ENCODE data around the gene DGKI. TPM values are rescaled to one million over a fixed set of nuclear protein-coding genes. Genes with fewer than 3 reads are reported as not detected.

DGKI gene
- polyA plus RNA-seq, 2 of the 4 experiments (the other 2 are of a cell fraction): 0.05 to 0.08 TPM

GRCh38 chr7:137445268-137445667 is 401.5 kb downstream of the DGKI start (continued):
- TF ChIP-seq E2F6 (IDR thresholded peaks at IDR 0.05; ENCODE audit: borderline replicate concordance, low read depth): no peak
- TF ChIP-seq HMGXB4 (CRISPR knock-in tag; IDR thresholded peaks at IDR 0.05; ENCODE audit: borderline replicate concordance): no peak
- TF ChIP-seq CHD4 (IDR thresholded peaks at IDR 0.05; ENCODE audit: borderline replicate concordance): no peak
- no peak for TF ChIP-seq MYC (IDR thresholded peaks at IDR 0.05; ENCODE audit: borderline replicate concordance, low read length)
- no peak for TF ChIP-seq GATA3 (IDR thresholded peaks at IDR 0.05; ENCODE audit: borderline replicate concordance)

- ATAC-seq (no peak), FAIRE-seq (no peak), DNase-seq (ENCODE audit: low read depth in 1 of 2, low spot score in 1 of 2) (no peak)
- Histone ChIP-seq H3K9me3 (no peaks in the 10 kb centered on the region), H3K4me2 (no peak overlapping the region), H3K4me3 (no peak overlapping the region), H3K27ac (no peak overlapping the region), H3K4me1 (no peaks in the 10 kb centered on the region)
- 1% methylated on average over 2 of the region's 2 CpGs for WGBS (ENCODE audit: missing lambda C conversion rate)
- TF ChIP-seq E2F6 (IDR thresholded peaks at IDR 0.05; ENCODE audit: borderline replicate concordance, low read depth): no peak
- no peak for TF ChIP-seq SMC3 (IDR thresholded peaks at IDR 0.05)
- TF ChIP-seq RNF2 (IDR thresholded peaks at IDR 0.05; ENCODE audit: borderline replicate concordance, low read depth): no peak
- TF ChIP-seq PHF8 (IDR thresholded peaks at IDR 0.05; ENCODE audit: borderline replicate concordance, low read depth): no peak
- TF ChIP-seq ELK1 (IDR thresholded peaks at IDR 0.05; ENCODE audit: low read depth, low read length): no peak
- TF ChIP-seq MAZ (IDR thresholded peaks at IDR 0.05; ENCODE audit: borderline replicate concordance, low read depth, low read length): no peak
- TF ChIP-seq KDM5A (IDR thresholded peaks at IDR 0.05): no peak
- no peak for TF ChIP-seq PBX3 (IDR thresholded peaks at IDR 0.05)
- TF ChIP-seq HOXA7 (CRISPR knock-in tag; IDR thresholded peaks at IDR 0.05): no peak
- TF ChIP-seq RARB (CRISPR knock-in tag; IDR thresholded peaks at IDR 0.05): no peak
- TF ChIP-seq EHF (CRISPR knock-in tag; IDR thresholded peaks at IDR 0.05): no peak
- no peak for TF ChIP-seq HOXB13 (CRISPR knock-in tag; IDR thresholded peaks at IDR 0.05; ENCODE audit: low read depth)
- TF ChIP-seq JUNB (IDR thresholded peaks at IDR 0.05): no peak
- ChIA-PET CTCF (interaction anchor here (1.1 kb wide), 1 partner anchor 11 kb away, joined by 3 read pairs; no protein-coding TSS in a partner anchor), POLR2A (no interaction called here)
Observed at GRCh38 chr7:137443616-137444015, 403.2 kb downstream of the DGKI start.

GRCh38 chr7:137441451-137441850 is 405.3 kb downstream of the DGKI start:
- ChIA-PET CTCF (interaction anchor here (1.1 kb wide), 1 partner anchor 11 kb away, joined by 8 read pairs; no protein-coding TSS in a partner anchor), POLR2A (no interaction called here)
- no peaks in the 10 kb centered on the region for H3K9me3 ChIP-seq
- H3K4me3 ChIP-seq: no peak overlapping the region
- TF ChIP-seq EHMT2 (IDR thresholded peaks at IDR 0.05; ENCODE audit: low read depth) (no peak), ZNF302 (CRISPR knock-in tag; IDR thresholded peaks at IDR 0.05) (no peak), RCOR1 (IDR thresholded peaks at IDR 0.05; ENCODE audit: low read depth, low read length) (no peak), FOSL2 (IDR thresholded peaks at IDR 0.05) (no peak), FOSL2 (CRISPR knock-in tag; IDR thresholded peaks at IDR 0.05) (no peak), JUNB (IDR thresholded peaks at IDR 0.05) (no peak), CBX8 (IDR thresholded peaks at IDR 0.05) (no peak), POLR2A (IDR thresholded peaks at IDR 0.05; ENCODE audit: low read length) (no peak), PBX3 (IDR thresholded peaks at IDR 0.05) (no peak), CEBPB (IDR thresholded peaks at IDR 0.05) (no peak)
- FAIRE-seq (no peak), DNase-seq (ENCODE audit: low read depth in 1 of 2, low spot score in 1 of 2) (no peak), ATAC-seq (no peak)
- H3K4me1 ChIP-seq: no peaks in the 10 kb centered on the region
- H3K4me2 ChIP-seq: no peak overlapping the region
- no peak overlapping the region for H3K27ac ChIP-seq
- WGBS (ENCODE audit: missing lambda C conversion rate): 12% methylated on average over 3 of the region's 3 CpGs
